NCI-H187 (cell line): ENCODE data around the gene MAB21L4.

Source experiments
- DNase-seq, 2 experiments: peaks; one replicate each; lab custom pipeline; 2025; lab: John Stamatoyannopoulos, UW

Gene MAB21L4

DNA sequence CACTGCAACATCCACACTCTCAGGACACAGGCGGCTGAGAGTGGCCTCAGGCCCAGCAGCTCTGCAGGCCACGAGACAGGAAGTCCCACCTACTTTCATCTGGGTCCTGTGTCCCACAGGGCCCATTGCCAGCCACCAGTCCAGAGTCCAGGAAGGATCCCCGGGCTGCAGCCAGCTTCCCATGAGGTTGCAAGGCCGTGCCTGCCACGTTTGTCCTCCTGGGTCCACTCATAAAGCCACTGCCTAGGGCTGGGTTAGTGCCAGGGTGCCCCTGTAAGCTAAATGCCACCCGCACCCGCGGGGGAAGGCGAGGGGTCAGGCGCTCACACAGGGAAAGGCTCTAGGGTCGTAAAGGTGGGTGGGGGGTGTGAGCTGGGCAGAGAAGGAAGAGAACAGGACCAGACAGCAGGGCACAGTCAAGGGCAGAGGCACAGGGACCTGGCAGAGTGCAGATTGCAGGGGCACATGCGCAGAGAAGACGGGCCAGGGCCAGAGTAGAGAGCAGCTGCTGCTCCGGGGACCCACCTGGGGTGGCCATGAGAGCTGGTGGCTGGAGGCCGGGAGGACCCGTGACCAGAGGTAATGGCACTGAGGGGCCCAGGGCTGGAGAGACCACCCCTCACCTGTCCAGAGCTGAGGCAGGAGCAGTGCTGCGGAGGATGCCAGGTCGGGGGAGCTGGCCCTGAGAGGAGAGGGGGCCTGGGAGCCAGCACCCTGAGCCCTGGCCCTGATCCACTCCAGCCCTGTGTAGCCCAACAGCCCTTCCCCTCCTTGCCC lies 19.3 kb downstream of the MAB21L4 start:
- DNase-seq, result no peak

DNA sequence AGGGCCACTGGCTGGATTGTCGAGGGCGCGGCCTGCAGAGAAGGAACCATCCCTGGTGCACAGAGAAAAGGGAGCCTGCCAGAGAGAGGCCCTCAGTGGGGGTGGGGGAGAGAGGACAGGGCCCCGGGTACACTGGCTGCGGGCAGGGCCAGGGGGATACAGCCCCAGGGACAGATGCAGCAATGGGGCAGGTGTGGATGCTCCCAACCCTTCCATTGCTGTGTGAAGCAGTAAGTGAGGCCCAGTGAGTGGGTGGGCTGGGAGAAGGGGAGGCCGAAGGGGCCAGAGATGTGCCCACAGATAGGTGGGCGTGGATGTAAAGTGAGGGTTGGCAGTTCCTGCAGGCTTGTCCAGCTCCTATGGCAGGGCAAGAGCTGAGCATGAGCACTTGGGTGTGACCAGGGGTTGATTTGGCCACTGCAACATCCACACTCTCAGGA lies 19.9 kb downstream of the MAB21L4 start:
- DNase-seq, result no peak

DNA sequence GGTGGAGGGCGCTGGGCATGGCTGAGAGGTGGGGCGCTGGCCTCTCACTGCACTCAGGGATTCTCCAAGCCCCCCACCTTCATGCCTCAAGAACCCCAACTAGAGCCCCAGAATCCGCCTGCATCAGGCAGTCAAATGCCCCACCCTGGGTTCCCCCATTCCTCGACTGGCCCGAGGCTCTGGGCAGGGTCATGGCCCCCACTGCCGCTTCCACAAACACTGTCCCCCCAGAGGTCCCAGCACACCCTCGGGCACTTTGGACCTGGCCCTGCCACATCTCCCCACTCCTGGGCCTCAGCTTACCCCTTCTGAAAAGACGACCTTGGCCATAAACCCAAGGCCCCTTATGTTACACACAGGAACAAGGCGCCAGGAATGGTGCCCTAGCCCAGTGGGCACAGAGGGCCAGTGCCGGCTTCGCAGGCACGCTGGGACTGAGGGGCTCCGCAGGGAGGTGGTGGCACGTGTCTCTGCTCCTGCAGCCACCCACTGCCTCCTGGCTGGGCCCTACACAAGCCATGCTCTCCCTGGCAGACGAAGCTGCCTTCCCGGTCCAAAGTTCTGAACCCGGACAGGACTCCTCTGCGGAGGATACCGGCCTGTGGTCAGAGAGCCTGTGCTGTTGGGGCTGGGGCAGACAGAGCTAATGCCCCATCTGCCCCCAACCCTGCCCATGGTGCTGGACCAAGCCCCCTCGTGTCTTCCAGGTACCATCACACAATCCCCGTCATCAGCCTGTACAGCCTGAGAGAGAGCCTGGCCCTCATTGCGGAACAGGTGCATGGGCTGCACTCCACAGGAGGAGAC lies 20.5 kb downstream of the MAB21L4 start:
- DNase-seq, result no peak

DNA sequence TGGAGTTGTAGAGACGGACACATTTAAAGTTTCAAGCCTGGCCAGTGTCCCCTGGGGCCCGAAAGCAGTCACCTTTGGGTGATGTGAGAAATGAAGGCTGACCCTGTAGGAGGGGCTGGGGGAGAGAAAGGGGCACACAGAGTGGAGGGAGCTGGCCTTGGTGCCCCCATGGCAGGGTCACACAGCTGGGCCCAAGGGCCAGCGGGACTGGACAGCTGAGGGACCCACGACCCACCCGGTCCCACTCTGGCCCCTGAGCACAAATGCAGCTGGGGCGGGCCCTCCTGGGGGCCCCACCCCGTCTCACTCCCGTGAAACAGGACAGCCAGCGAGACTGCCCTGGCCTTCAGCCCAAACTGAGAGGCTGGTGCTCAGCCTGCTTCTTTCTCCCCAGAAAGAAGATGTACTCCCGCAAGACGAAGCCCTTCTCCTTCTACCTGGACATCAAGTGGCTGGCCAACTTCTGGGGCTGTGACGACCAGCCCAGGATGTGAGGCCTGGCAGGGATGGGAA lies 21.2 kb downstream of the MAB21L4 start:
- no peak for DNase-seq

DNA sequence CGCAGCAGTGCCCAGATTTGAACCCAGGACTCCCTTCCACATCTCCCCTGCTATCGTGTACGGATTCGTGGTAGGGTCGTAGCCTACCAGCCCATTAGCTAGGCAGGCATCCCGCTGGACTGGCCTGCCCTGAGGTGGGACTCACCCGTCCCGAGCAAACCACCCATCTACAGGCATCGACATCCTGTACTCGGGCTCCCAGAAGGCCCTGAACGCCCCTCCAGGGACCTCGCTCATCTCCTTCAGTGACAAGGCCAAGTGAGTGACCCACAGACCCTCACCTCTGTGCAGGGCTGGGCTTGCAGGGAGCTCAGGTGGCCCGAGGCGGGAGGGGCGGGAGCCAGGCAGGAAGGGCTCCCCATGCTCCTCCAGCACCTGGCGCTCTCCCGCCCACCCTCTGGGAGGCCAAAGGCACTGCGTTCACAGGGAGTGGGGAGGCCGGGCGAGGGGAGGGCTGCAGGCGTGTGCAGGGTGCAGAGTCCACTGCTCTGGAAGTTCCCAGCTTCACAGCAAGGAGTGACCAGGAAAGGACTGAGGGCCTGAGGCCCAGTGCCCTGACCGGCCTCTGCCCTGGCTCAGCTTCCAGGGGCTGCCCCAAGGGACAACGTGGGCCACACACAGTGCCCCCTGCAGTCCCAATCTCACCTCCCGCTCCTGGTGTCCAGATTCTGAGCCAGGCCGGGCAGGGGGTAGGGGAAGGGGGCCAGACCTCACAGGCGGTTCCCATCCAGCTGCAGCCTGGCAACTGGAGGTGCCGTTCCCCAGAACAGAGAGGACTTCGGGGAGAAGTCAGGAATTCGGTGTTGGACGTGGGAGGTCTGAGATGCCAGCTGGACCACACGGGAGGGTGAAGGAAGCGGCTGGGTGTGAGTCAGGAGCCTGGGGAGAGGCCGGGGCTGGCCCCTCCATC lies 21.9 kb downstream of the MAB21L4 start:
- DNase-seq, result no peak

DNA sequence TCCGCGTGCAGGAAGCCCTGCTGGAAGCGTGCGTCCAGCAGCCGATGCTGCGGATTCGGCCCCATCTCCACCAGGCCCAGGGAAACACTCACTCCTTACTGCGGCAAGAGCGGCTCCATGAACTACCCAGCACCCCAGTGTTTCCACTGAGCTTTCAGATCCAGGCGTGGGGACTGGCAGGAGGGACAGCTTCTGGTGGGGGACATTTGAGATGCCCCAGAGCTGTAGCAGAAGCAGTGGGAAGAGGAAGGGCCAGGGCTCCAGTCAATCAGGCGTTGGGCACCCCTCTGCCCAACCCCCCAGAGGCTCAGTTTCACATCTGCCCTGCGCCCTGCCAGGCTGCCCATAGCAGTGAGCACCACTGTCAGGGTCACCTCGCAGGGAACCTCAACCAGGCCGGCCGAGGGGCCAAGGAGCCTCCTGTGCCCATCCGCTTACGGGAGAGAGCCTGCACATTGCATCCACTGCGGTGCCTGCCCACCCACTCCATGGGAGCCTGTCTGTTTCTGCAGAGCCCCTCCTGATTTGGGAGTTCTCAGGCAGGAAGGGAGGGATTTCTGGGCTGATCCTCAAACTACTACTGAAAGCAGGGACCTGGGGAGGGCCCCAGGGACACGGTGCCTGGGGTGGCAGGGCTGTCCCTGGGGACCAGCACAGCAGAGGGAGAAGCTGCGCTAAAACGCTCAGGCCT lies 22.7 kb downstream of the MAB21L4 start:
- DNase-seq, result no peak

- no peak for DNase-seq
These were observed 23.4 kb downstream of the MAB21L4 start for GRCh38 chr2:240872317-240873097.

GRCh38 chr2:240871071-240871958 lies 24.6 kb downstream of the MAB21L4 start:
- DNase-seq, result no peak

- DNase-seq, result no peak
These were observed 25.7 kb downstream of the MAB21L4 start for GRCh38 chr2:240869956-240870875.

GRCh38 chr2:240869109-240869955 lies 26.6 kb downstream of the MAB21L4 start:
- no peak for DNase-seq

DNA sequence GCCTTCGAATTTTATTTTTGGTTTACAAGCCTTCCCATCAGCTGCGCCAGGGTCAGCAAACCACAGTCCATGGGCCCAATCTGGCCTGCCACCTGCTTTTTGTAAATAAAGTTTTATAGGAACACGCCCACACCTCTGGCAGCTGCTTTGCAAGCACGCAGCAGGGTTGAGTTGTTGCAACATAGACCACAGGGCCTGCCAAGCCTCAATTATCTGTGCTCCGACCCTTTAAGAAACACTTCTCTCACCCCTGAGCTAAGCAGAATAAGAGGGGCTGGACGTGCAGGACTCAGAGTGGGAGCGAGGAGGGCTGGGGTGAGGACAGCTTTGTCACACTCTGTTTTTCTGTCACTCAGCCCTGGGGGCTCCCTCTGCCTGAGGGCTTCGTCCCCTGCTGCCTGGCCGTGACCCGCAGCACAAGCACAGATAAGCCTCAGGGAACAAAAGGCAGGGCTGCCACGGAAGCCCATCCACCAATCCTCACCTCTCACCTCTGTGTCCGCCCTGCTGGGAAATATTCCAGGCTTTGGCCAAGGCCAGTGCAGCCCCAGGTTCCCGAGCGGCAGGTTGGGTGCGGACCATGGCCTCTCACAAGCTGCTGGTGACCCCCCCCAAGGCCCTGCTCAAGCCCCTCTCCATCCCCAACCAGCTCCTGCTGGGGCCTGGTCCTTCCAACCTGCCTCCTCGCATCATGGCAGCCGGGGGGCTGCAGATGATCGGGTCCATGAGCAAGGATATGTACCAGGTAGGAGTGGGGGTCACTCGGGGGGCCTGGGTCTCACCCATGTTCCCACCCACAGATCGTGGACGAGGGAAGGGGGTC lies 27.5 kb downstream of the MAB21L4 start, which contains the start of gene AGXT:
Gene AGXT (plus strand): TSS at position 539 of the 823 bp plus-strand sequence. CDS start 42 bp downstream, at position 581.
- DNase-seq, result no peak

- DNase-seq, result no peak
These were observed 30.6 kb downstream of the MAB21L4 start for GRCh38 chr2:240865391-240865790.

DNA sequence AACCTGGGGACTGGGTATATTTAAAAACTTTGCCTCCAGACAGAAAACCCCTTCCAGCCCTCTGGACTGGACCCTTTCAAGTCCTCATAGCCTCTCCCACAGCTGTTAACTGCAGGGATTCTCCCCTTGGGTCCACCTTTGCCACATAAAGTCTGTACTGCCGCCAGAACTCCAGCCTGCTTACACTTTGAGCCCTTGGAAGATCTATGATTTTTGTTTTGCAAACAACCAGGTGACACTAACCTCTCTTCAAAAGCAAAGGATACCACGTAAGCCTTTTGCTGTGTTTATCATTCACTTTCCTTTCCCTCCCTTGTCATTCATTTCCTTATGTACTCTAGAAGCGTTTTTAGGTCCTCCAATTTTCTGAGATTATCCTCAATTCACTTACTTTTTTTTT lies 31.5 kb downstream of the MAB21L4 start:
- no peak for DNase-seq

GRCh38 chr2:240861547-240861946 lies 34.4 kb downstream of the MAB21L4 start:
- no peak for DNase-seq

- no peak for DNase-seq
These were observed 37.1 kb downstream of the MAB21L4 start for GRCh38 chr2:240858871-240859270.

DNA sequence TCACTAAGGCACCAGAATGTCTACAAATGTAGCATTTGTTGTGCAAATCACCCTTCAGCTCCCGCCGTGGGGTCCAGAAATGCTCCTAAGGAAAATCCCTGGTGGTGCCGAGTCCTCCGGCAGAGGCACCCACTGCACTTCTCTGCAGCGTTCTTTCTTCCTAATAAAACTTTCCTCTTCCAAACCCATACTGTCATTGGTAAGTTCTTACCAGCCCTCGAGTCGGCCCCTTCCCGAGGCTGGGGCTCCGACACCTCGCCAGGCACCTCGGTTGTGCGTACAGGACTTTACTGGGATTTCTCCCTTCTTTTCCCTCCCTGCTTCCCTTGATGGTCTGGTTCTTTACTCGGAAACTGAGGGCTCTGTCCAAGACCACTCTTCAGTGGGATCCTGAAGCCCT lies 37.6 kb downstream of the MAB21L4 start:
- no peak for DNase-seq
